ENCODE measurements around the gene BATF2.
"Not testable (repeated sequence)": the region's sequence is repeated elsewhere in the genome, so short reads cannot be mapped to it uniquely, and the experiment has no call there.

- TF ChIP-seq EZH2phosphoT487 (IDR thresholded peaks at IDR 0.05; ENCODE audit: borderline replicate concordance, low read depth); EP300 (IDR thresholded peaks at IDR 0.05; ENCODE audit: borderline replicate concordance in 1 of 2, low read depth in 1 of 2, low read length in 1 of 2); MEF2A (IDR thresholded peaks at IDR 0.05; ENCODE audit: borderline replicate concordance, low read depth); JUND (IDR thresholded peaks at IDR 0.05); CTCF (IDR thresholded peaks at IDR 0.05); USF1 (IDR thresholded peaks at IDR 0.05; ENCODE audit: borderline replicate concordance, low read depth); MXI1 (IDR thresholded peaks at IDR 0.05; ENCODE audit: low read depth, low read length); TAF1 (IDR thresholded peaks at IDR 0.05; ENCODE audit: borderline replicate concordance, low read depth, low read length); POLR2AphosphoS5 (IDR thresholded peaks at IDR 0.05; ENCODE audit: low read depth, low read length); RAD21 (IDR thresholded peaks at IDR 0.05; ENCODE audit: low read length); MAX (IDR thresholded peaks at IDR 0.05; ENCODE audit: low read depth); TCF12 (IDR thresholded peaks at IDR 0.05); IRF3 (IDR thresholded peaks at IDR 0.05; ENCODE audit: low read depth, low read length): not testable (repeated sequence)
Observed at GRCh38 chr11:64983339-64983738, 13.4 kb downstream of the BATF2 start.

Data from SK-N-SH (cell line).